Stimulated activated CD8-positive, alpha-beta memory T cell treated with anti-CD3 and anti-CD28 coated beads, Interleukin-2, amount 100 ng/mL, for 1 hour (primary cell): Measurements from ENCODE around the gene NR4A1.
A peak's percentile ranks its signal among the peaks of the same experiment; 100 is the strongest.

Experiments
- DNase-seq, 2 donors: peaks; one replicate each; pipeline ENCODE4 v3.0.0-alpha.2; 2020; ENCODE audit warnings: low read depth in 2 of 2

The NR4A1 gene

DNA sequence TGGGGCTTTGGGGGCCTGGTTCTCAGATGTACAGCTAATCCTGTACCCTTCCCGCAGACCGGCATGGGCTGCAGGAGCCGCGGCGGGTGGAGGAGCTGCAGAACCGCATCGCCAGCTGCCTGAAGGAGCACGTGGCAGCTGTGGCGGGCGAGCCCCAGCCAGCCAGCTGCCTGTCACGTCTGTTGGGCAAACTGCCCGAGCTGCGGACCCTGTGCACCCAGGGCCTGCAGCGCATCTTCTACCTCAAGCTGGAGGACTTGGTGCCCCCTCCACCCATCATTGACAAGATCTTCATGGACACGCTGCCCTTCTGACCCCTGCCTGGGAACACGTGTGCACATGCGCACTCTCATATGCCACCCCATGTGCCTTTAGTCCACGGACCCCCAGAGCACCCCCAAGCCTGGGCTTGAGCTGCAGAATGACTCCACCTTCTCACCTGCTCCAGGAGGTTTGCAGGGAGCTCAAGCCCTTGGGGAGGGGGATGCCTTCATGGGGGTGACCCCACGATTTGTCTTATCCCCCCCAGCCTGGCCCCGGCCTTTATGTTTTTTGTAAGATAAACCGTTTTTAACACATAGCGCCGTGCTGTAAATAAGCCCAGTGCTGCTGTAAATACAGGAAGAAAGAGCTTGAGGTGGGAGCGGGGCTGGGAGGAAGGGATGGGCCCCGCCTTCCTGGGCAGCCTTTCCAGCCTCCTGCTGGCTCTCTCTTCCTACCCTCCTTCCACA, 7.6 kb downstream of the NR4A1 start:
- peak in 1 of 2 donors; percentile 36 for DNase-seq

DNA sequence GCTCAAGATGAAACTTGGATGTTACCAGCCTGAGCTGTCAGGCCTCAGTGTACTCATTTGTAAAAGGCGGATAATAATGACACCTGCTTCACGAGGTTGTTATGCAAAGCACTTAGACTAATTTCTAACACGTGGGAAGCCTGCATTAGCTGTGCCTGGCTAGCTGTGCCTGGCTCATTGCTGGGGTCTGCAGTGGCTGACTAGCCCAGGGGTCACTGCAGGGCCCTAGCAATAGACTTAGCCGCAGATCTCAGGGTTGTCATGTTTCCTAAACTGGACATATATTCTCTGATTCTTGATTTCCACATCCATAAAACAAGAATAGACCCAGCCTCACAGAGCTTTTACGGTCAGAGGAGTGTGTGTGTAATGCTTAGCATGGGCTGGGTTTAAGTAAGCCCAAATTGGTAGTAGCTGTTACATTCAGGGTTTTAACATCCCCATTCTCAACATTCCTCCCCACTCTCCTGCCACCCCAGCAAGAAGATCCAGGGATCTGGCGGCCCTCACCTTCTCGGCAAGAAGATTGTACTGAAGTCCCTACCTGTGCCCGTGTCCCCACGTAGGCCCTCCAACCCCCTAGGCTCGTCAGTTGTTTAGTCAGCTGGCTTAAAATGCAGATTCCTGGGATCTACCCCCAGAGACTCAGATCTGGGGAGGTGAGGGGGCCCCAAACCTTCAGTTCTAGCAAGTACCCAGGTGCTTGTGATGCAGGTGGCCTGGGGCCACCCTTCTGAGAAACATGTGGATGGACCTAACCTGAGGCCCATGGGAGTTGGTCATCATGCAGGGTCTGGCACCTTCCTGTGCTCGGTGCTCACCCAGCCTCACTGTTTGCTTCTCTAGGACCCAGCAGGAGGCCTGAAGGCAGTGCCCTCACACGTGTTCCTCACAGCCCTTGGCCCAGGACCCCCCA, 8.6 kb downstream of the NR4A1 start:
- DNase-seq: peak in 1 of 2 donors; percentile 57

DNA sequence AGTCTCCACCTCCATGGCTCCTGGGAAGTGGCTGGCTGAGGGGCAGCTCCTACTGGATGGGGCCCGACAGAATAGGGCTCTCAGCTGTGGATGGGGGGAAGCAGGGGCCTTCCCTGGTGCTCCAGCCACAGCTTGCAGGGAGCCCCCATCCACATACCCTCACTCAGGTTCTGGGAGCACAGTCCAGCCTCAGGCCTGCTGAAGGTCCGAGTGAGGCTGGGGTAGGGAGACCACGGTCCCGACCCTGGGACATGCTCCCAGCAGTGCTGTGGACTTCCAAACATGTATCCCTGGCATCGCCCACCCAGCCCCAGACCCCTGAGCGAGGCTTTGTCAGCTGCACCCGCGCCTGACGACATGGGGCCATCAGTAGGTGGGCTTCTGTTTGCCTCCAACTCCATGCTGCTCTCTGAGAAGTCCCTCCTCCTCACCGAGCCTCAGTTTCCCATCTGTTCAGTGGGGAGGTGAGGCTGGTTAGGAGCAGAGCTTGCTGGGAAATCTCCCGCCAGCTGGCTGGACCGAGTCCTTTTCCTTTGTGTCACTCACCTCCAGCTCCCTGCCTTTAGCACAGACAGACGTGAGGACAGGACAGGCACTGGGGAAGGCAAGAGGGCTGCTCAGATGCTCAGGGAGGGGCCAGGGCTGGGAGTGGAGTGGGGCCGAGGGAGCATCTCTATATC, 9.4 kb downstream of the NR4A1 start:
- peak in 1 of 2 donors; percentile 42 for DNase-seq

DNA sequence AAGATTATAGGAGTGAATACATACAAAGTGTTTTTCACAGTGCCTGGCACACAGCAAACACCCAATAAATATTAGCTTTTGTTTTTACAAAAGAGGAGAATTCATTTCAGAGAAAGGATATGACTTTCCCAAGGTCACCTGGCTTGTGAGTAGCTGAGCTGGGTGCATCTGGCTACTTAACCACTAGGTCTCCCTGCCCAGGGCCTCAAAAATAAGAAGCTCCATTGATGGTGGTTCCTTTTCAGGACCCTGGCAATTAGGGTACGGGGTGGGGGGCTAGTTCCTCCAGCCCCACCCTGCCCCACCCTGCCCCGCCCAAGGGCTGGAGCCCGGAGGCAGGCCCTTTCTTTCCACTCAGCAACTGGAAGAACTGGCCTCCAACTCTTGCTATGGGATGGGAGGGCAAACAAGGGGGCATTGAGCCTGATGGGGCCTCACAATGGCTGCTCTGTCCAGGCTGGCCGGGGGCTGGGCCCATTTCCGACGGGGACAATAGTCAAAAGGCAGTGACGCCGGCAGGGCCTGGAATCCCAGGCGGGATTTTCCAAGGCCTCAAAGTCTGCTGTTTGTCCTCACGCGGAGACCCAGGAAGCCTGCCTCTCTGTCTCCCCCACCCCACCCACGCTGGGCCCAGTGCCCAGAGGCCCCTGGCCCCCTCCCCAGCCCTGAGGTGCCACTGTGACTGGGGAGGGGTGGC, 10.4 kb downstream of the NR4A1 start:
- no peak for DNase-seq

DNA sequence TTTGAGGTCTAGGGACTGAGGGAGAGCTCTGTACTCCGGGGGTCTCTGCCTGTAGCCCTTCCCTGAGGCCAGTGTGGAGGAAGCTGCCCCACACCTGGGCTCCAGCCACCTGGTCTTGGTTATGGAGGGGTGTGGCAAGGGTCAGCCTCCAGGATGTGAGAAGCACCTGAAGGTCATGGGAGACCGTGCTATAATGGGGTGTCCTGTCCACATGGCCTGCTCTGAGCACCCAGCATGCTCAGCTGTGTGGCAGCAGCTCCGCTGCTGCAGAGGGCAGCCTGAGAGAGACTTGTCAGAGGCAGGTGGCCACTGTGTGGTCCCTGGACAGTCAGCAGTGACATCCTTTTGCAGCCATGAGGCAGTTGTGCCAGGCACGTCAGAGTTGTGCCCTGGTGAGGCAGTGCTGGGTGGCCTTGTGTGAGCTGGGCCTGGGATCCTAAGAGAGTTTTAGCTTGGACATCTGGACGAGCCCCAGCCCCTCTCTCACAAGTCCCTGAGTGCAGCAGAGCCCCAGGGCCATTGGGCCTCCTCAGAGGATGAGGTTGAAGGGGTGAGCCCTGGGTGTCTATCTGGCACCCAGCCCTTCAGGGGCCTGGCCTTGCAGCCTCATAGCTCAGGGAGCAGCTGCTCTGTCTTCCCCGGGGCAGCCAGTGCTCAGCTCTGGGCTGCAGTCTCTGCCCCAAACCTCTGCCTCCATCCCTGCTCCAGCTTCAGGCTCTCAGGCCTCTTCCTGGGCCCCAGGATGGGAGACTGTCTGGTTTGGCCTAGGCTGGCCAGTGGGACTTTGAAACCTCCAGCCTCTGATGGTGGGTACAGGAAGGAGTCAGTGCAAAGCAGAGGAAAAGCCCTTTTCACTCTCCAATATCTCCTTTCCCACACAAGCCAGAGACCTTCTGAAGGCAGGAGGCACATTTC, 11.2 kb downstream of the NR4A1 start:
- no peak for DNase-seq

DNA sequence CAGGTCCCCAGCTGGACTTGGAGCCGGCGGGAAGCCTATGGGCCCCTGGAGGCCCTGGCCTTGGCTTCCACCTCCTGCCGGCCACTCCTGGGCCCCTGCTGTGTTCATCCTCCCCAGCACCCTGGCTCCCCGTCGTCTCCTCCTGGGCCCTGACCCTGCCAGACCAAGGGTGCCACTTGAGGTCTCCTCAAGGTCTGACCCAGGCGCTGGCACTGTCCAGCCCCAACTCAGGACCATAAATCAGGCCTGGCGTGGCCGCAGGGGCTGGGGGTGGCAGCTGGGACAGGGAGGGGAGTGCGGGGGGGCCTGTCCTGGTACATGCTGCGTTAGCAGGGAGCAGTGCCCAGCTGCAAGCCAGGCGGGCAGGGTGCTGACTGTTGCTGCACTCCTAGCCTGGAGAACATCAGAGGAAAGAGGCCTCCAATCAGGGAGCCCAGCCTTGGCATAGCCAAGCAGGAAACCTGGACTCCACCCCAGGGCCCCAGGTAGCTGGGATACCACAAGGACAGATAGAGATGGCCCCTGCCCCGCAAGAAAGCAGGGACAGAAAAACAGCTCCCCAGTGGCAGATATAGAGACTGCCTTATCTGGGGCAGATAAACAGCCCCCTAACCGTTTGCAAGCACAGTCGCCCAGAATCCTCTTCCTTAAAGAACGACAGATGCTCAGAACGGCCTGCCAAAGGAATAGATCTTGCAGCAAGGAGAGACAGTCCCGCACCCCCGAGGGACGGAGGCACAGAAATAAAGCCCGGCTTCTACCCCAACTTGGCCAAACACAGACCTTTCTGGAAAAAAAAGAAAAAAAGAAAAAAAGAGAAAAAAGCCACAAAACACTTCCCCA, 12.1 kb downstream of the NR4A1 start:
- DNase-seq: no peak

DNA sequence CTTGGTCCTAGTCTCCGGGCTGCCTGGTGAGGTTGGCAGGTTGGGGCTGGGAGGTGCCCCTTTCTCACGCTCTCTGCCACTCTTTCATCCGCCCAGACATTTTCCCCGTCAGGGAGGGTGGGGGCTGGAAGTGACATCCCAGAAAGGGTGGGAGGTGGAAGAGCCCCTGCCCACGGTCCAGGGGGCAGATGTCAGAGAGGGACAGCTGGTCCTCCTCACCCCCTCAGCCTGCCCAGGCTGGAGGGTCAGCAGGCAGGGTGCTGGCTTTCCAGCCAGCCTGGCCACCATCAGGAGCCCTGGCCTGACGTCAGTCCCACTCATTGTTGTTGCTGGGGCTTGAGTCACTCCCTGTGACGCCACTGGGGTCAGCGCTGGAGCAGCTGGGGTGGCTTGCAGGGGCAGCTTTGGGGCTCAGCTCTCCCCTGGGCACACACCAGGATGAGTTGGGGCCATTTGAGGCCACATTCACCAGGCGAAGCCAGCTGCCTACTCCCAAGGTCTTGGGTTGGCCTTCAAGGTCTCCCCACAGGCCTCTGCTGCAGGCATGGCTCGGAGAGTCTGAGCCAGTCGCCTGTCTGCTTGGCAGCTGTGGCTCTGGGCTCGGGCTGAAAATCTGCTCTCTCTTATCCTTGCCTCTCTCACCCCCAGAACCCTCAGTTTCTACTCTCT, 12.9 kb downstream of the NR4A1 start:
- no peak for DNase-seq

DNA sequence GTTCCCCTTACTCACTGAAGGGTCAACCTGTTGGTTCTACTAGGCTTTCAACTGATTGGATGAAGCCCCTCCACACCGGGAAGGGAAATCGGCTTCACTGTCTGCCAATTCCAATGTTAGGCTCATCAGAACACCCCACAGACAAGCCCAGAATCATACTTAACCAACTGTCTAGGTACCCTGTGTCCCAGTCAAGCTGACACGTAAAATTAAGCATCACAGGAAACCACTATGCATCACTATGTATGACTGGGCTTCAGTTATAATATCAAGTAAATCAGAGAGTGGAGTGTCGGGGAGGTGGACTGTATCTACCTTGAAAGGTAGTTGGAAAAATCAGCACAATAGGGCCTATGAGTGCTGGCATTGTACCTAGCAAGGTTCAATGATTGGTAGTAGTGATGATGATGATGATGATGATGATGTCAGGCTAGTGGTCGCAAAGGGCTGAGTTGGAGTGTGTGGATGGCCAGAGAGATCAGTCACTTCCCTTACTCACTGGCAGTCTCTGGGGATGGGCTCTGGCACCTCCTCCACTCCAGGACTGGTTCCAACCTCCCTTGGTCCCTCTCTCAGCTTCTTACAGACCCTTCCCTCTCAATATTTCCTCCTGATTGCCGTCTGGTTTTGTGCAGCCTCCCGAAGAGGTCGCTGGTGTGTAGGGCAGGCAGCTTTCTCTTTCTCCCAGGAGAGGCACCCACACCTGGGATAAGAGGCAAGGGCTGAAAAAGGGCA, 15.3 kb downstream of the NR4A1 start:
- DNase-seq: no peak

DNA sequence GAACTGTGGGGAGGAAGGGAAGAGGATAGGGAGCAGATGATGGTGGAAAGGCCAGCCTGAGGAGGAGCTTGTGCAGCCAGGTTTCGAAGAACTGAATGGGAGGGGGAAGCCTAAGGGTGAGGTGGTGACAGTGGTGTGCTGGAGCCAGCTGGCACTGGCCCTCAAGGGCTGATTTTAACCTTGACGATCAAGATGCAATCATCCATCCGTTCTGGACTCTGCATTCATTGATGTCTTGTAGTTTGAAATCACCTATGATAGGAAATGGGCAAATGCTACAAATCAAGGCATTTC, 15.8 kb downstream of the NR4A1 start:
- DNase-seq: no peak

DNA sequence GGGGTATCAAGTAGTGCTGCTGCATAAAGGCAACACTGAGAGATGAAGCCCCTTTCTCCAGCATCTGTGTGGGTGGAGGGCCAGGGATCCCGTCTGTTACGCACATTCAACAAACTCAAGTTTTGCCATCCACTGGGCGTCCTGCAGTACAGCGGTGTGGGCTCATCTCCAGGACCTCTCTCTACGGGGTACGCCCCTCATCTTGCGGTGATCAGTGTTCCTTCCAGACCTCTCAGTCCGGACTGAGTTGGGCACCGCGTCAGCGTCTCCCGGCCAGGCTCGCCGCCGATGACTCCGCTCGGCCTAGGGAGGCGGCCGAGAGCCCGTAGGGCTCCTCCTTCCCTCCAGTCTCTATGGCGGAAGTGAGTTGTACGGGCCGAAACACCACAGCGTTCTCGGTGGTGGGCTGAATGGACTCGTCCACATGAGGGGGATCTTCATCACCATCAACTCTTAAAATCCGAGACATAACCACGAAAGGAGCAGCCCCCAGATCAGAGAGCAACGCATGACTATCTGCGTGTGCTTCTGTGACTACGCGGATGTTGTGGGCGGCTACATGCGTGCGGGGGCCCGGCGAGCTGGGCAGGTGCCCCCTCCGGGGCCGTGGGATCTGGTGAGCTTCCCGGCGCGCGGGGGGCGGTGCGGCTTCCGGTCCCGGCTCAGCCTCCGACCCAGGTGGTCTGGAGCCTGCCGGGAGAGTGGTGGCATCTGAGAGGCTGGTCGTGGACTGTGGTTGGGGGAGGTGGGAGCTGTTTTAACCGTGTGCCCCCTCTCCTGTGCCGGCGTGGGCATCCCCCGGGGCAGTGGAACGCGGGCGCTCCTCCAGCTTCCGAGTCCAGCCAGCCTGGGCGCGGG, 18.3 kb downstream of the NR4A1 start, which contains the start of gene ATG101:
ATG101 (plus strand) TSS at position 652 of the 858 bp plus-strand sequence. CDS start 3,673 bp downstream, outside the sequence.
- peak; percentile 68 to 75 for DNase-seq

DNA sequence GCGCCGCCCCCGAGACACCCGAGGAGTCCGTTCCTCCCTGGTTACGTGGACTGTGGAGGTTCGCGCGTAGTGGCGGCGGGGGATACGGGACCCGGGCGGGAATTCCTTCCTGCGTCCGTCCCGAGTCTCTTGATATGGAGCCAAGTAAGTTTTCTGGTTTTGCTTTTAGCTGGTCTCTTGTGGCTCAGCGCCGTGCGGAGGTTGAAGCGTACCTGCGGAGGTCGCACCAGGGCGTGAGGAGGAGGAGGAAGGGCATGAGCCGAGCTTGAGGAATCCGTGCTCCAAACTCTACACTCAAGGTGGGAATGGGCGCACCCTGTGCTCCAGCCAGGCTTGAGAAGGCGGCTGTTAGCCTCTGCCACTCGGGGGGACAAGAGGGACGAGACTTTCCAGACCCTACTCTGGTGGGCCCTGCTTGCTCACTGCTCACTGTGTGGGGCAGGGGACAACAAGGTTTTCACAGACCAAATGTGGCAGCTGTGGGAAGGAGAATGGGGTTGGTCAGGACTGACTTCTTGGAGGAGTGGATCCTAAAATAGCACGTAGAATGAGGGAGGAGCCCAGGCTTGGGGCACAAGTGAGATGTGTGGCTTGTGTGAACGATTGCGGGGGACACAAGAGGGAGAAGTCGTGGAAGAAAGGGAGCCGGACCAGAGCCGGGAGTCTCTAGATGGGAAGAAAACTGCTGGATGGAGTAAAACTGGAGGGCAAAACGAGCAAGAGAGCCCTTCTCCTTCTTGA, 19.1 kb downstream of the NR4A1 start:
- no peak for DNase-seq

DNA sequence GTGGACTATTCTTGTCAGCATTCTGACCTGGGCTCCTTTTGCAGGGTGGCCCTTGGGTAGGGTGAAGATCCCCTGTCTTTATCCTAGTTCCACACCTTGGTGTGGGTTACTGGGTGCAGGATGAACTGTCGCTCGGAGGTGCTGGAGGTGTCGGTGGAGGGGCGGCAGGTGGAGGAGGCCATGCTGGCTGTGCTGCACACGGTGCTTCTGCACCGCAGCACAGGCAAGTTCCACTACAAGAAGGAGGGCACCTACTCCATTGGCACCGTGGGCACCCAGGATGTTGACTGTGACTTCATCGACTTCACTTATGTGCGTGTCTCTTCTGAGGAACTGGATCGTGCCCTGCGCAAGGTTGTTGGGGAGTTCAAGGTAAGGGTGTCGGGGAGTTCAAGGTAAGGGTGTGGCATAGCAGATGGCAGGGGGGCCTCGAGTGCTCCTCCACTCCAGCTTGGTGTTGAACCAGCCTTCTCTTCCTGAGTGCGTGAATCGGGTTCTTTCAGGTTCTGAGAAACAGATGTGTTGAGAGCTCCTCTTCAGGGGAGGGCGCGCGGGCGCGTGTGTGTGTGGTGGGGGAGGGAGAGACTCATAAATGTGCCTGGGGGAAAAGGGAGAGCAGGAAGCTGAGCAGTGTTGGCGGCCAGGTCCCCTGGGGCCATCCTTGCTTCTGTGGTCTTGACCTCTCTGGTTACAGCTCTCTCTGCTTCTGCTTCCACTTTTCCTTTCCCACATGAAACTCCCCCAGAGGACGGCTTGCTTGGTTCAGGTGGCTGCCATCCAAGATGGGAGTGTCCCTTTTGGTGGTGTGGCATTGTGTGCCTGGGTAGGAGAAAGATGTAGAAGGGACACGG, 22.5 kb downstream of the NR4A1 start:
- DNase-seq: no peak

DNA sequence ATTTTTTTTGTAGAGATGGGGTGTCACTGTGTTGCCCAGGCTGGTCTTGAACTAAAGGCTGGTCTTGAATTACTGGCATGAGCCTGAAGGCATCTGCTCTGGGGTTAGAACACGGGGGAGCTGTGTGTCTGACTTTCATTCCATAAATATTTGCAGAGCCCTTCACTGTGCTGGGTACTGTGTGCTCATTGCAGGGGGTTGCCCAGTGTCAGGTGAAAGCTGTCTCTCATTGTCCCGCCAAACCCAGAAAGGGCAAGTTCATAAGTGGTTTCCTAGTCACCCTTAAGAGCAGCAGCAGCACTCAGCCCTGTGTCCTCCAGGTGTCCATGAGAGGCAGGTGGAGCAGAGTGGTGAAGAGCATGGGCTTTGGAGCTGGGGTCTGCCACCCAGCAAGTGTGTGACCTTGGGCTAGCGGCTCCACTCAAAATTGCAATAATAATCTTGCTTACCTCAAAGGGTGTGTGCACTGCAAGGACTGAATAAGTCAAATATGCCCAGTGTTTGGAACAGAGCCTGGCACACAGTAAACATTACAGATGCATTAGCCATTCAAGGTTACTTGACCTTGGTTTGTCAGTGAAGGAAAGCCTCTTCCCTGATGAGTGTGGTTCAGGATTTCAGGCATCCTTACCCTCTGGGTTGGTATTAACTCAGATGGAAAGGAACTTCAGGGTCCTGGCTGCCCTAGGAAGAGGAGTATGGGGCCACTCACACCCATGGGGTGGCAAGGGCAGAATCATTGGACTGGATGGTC, 23.9 kb downstream of the NR4A1 start:
- DNase-seq: no peak

DNA sequence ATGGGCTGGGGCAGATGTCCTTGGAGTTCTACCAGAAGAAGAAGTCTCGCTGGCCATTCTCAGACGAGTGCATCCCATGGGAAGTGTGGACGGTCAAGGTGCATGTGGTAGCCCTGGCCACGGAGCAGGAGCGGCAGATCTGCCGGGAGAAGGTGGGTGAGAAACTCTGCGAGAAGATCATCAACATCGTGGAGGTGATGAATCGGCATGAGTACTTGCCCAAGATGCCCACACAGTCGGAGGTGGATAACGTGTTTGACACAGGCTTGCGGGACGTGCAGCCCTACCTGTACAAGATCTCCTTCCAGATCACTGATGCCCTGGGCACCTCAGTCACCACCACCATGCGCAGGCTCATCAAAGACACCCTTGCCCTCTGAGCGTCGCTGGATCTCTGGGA, 25.6 kb downstream of the NR4A1 start:
- no peak for DNase-seq

DNA sequence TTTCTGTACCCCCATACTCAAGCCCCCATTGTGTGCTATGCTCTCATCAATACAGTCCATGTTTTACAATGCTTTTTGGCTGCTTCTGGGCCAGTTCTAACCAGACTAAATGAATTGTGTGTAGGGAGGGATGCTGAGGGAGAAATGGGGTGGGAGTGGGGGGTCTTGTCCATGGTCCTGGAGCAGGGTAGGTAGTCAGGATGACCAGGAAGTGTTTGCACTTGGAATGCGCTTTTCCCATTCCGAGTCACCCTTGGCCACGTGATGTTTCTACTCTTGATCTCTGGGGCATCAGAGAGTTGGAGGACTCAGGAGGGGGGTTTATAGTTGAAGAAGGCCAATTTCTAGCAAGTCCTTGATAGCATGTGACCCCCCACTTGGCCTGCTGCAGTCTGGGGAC, 27.0 kb downstream of the NR4A1 start:
- no peak for DNase-seq
